ENCODE results near the gene CALHM2. TPM values are rescaled to one million over a fixed set of nuclear protein-coding genes. Genes with fewer than 3 reads are reported as not detected.

The CALHM2 gene
- total RNA-seq, 3 donors from 2014 or later: 38.9 to 98.3 (median 58.3) TPM

- Histone ChIP-seq H3K9me3 (no peaks in the 10 kb centered on the region), H3K4me1 (no peaks in the 10 kb centered on the region), H3K4me3 (no peak overlapping the region), H3K36me3 (no peaks in the 10 kb centered on the region), H3K27ac (no peak overlapping the region), H3K27me3 (peaks cover 0 to 14% of the 10 kb centered on the region in 2 donors)
- DNase-seq (ENCODE audit: low spot score in 2 of 2): no peak
- intact Hi-C loops (cut with DNase I; ENCODE audit: low total_unique reads): no loop called here
- TF ChIP-seq POLR2AphosphoS5 (IDR thresholded peaks at IDR 0.05) (no peak), CTCF (IDR thresholded peaks at IDR 0.05) (no peak), POLR2A (IDR thresholded peaks at IDR 0.05) (no peak)
Observed at GRCh38 chr10:103498936-103499638, 46.9 kb upstream of the CALHM2 start.

DNA sequence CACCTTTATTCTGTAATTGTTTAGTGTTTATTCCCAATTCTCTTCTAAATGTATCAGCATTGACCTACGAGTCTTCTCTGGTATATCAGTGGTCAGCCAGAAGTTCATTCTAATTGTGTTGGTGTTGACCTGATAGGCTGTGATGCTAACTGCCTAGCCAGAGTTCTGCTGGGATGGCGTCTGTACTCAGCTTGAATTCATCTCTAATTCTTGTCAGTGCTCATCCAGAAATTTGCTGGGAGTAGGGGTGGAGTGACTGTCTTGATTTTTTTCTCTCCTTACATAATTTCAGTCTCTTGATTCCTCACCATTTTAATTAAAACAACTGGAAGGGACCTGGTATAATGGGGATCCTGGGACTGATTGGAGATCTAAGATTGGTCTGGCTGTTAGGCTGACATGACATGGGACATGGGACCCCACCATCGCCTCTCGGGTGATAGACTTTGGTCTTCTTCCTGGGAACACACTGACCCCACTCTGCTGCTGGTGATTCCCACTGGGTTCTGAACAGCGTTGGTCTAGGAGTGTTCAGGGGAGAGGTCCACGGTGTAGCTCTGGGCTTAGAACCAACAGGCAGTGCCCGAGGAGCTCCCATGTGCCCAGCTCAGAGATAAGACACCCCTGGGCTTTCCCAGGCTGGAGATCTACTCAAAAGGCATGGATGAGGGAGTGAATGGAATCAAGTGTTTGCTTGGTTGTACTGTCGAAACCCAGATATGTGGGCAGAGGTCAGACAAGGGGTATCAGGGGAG lies 45.2 kb upstream of the CALHM2 start:
- H3K4me3 ChIP-seq: no peak overlapping the region
- H3K36me3 ChIP-seq: no peaks in the 10 kb centered on the region
- peaks cover 0 to 23% of the 10 kb centered on the region in 2 donors for H3K27me3 ChIP-seq
- DNase-seq (ENCODE audit: low spot score in 2 of 2): no peak
- H3K4me1 ChIP-seq: no peaks in the 10 kb centered on the region
- intact Hi-C loops (cut with DNase I; ENCODE audit: low total_unique reads): no loop called here
- TF ChIP-seq POLR2A (IDR thresholded peaks at IDR 0.05) (no peak), CTCF (IDR thresholded peaks at IDR 0.05) (no peak), POLR2AphosphoS5 (IDR thresholded peaks at IDR 0.05) (no peak)
- no peaks in the 10 kb centered on the region for H3K9me3 ChIP-seq
- H3K27ac ChIP-seq: no peak overlapping the region

DNA sequence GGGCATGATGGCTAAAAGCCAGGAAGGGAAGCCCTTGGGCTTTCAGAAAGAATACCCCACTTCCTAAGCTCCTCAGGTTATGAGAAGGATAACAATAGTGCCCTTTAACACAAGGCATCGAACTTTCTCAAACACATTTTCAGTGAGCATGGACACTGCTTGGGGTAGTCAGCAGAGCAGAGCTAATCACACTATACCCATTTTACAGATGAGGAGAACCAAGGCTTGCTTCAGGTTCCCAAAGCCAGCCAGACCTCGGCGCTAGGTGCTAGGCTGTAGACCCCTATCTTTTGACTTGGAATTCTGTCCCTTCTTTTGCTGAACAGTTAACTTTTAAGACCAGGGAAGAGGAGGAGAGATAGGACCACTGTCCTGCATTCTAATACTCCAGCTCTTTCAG lies 43.2 kb upstream of the CALHM2 start:
- intact Hi-C loops (cut with DNase I; ENCODE audit: low total_unique reads): no loop called here
- Histone ChIP-seq H3K4me1 (no peaks in the 10 kb centered on the region), H3K4me3 (no peak overlapping the region), H3K27ac (no peak overlapping the region), H3K27me3 (peaks cover 0 to 23% of the 10 kb centered on the region in 2 donors), H3K36me3 (no peaks in the 10 kb centered on the region), H3K9me3 (no peaks in the 10 kb centered on the region)
- no peak for TF ChIP-seq CTCF (IDR thresholded peaks at IDR 0.05)
- no peak for TF ChIP-seq POLR2AphosphoS5 (IDR thresholded peaks at IDR 0.05)
- no peak for TF ChIP-seq POLR2A (IDR thresholded peaks at IDR 0.05)
- DNase-seq (ENCODE audit: low spot score in 2 of 2): no peak

GRCh38 chr10:103493916-103494877 lies 42.0 kb upstream of the CALHM2 start:
- no peaks in the 10 kb centered on the region for H3K4me1 ChIP-seq
- no peaks in the 10 kb centered on the region for H3K36me3 ChIP-seq
- H3K27me3 ChIP-seq: peaks cover 0 to 23% of the 10 kb centered on the region in 2 donors
- intact Hi-C loops (cut with DNase I; ENCODE audit: low total_unique reads): no loop called here
- peak overlapping the region; percentile 50 to 80 (median 61) for H3K4me3 ChIP-seq
- no peak for DNase-seq (ENCODE audit: low spot score in 2 of 2)
- no peak overlapping the region for H3K27ac ChIP-seq
- TF ChIP-seq CTCF (IDR thresholded peaks at IDR 0.05) (no peak), POLR2A (IDR thresholded peaks at IDR 0.05) (no peak), POLR2AphosphoS5 (IDR thresholded peaks at IDR 0.05) (no peak)
- no peaks in the 10 kb centered on the region for H3K9me3 ChIP-seq

All from breast epithelium (tissue), 4 donors.